Measurements from ENCODE around the gene NOC2L.

The NOC2L gene

DNA sequence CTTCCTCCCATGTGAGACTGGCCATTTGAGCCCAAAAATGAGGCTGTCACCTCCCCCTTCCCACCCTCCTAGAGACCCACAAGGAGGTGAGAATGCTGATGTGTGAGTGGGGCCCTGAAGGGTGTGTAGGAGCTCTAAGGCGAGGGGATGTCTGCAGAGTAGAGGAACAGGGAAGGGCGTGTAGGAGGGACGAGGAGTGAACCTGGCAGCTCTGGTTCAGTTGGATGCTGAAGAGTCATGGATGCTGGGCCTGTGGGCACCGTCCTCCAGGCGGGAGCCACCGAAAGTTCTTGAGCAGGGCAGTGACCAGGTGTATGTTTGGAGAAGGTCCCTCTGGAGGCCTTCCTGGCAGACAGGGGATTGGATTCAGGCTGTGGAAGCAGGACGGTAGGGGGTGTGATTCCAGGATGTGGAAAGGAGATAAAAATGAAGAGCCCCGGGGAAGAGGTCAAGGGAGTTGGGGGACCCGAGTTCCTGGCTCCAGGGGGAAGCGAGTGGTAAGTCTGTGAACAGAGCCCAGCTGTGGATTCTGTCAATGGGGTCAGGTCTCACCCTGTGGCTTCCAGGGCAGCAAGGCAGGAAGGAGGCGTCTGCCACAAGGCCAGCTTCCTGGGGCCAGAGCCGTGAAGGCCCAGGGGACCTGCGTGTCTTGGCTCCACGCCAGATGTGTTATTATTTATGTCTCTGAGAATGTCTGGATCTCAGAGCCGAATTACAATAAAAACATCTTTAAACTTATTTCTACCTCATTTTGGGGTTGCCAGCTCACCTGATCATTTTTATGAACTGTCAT is 27.5 kb downstream of the NOC2L start:
- TF ChIP-seq, protein P1, sequence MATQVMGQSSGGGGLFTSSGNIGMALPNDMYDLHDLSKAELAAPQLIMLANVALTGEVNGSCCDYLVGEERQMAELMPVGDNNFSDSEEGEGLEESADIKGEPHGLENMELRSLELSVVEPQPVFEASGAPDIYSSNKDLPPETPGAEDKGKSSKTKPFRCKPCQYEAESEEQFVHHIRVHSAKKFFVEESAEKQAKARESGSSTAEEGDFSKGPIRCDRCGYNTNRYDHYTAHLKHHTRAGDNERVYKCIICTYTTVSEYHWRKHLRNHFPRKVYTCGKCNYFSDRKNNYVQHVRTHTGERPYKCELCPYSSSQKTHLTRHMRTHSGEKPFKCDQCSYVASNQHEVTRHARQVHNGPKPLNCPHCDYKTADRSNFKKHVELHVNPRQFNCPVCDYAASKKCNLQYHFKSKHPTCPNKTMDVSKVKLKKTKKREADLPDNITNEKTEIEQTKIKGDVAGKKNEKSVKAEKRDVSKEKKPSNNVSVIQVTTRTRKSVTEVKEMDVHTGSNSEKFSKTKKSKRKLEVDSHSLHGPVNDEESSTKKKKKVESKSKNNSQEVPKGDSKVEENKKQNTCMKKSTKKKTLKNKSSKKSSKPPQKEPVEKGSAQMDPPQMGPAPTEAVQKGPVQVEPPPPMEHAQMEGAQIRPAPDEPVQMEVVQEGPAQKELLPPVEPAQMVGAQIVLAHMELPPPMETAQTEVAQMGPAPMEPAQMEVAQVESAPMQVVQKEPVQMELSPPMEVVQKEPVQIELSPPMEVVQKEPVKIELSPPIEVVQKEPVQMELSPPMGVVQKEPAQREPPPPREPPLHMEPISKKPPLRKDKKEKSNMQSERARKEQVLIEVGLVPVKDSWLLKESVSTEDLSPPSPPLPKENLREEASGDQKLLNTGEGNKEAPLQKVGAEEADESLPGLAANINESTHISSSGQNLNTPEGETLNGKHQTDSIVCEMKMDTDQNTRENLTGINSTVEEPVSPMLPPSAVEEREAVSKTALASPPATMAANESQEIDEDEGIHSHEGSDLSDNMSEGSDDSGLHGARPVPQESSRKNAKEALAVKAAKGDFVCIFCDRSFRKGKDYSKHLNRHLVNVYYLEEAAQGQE (IDR thresholded peaks at IDR 0.05; ENCODE audit: insufficient replicate concordance, low read depth), result no peak
- no peak for TF ChIP-seq GABPA (IDR thresholded peaks at IDR 0.05; ENCODE audit: low read depth)
- no peak for TF ChIP-seq CTCF (IDR thresholded peaks at IDR 0.05; ENCODE audit: insufficient read depth, low read length)
- no peaks in the 10 kb centered on the region for H3K27me3 ChIP-seq (ENCODE audit: insufficient read depth, poor library complexity, severe bottlenecking)
- H3K4me3 ChIP-seq (replicated peaks; ENCODE audit: insufficient read depth, low read length), result no peak overlapping the region
- H3K27ac ChIP-seq (replicated peaks), result no peak overlapping the region
- no peak for DNase-seq (ENCODE audit: low read depth in 1 of 2, low spot score in 1 of 2)

DNA sequence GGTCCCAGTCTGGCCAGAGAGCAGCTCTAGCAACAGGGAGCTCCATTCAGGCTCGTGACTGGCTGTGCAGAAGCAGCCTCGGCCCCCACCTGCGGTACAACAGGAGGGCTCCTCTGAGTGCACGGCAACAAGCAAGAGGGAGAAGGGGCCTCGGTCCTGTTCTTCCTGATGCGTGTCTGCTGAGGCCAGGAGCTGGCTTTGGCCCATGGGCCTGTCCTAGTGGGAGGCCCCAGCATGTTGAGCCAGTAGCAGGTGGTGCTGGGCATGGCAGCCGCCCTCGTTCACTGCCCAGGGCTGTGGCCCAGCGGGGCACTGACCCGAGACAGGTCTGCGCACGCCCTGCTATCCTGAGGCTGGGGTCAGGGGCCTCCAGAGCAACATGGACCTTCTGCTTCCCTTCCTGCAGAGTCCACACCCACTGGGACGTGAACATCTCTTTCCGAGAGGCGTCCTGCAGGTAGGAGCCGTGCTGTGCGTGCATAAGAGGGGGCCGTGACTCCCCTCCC is 28.4 kb downstream of the NOC2L start:
- no peak for DNase-seq (ENCODE audit: low read depth in 1 of 2, low spot score in 1 of 2)
- no peak for TF ChIP-seq GABPA (IDR thresholded peaks at IDR 0.05; ENCODE audit: low read depth)
- TF ChIP-seq, protein P1 (IDR thresholded peaks at IDR 0.05; ENCODE audit: insufficient replicate concordance, low read depth), result no peak
- TF ChIP-seq CTCF (IDR thresholded peaks at IDR 0.05; ENCODE audit: insufficient read depth, low read length), result no peak
- no peak for TF ChIP-seq SPI1 (IDR thresholded peaks at IDR 0.05; ENCODE audit: borderline replicate concordance, low read depth)
- no peak for TF ChIP-seq POLR2AphosphoS5 (IDR thresholded peaks at IDR 0.05; ENCODE audit: low read depth)
- Histone ChIP-seq H3K27me3 (ENCODE audit: insufficient read depth, poor library complexity, severe bottlenecking) (peaks cover 8% of the 10 kb centered on the region), H3K27ac (replicated peaks) (no peak overlapping the region), H3K4me3 (replicated peaks; ENCODE audit: insufficient read depth, low read length) (no peak overlapping the region)

DNA sequence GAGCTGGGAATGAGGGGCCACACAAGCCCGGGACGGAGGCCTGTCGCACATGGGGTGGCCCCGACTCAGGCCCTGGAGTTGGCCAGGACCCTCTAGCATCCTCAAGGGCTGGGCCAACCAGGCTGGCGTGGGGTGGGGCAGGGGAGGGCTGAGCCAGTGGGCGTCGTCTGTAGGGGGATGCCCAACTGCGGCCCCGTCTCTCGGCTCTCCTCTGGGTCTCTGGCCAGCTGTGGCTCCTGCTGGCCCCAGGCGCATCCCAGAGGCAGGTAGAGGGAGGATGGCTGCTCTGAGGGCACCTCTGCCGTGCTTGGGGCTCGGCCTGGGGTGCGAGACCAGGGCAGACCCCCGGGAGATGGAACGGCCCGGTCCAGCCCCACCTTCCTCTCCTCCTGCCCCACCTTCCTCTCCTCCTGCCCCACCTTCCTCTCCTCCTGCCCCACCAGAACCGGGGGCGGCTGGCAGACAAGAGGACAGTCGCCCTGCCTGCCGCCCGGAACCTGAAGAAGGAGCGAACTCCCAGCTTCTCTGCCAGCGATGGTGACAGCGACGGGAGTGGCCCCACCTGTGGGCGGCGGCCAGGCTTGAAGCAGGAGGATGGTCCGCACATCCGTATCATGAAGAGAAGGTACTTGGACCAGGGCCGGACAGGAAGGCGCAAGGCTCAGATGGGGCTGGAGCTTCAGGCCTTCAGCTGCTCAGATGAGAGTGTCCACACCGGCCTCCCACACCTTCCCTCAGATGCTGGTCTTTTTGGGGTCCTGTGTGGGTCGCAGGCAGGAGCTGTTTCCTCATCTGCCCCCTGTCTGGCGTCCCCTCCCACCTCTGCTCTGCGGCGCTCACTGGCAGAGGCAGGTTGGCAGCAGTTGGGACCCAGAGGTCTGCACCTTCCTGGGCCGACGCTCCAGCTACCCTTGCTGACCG is 29.1 kb downstream of the NOC2L start:
- Histone ChIP-seq H3K27ac (replicated peaks) (no peak overlapping the region), H3K27me3 (ENCODE audit: insufficient read depth, poor library complexity, severe bottlenecking) (peaks cover 12% of the 10 kb centered on the region), H3K4me3 (replicated peaks; ENCODE audit: insufficient read depth, low read length) (no peak overlapping the region)
- TF ChIP-seq SPI1 (IDR thresholded peaks at IDR 0.05; ENCODE audit: borderline replicate concordance, low read depth), result no peak
- TF ChIP-seq POLR2AphosphoS5 (IDR thresholded peaks at IDR 0.05; ENCODE audit: low read depth), result no peak
- TF ChIP-seq, protein P1 (IDR thresholded peaks at IDR 0.05; ENCODE audit: insufficient replicate concordance, low read depth), result no peak
- no peak for TF ChIP-seq CTCF (IDR thresholded peaks at IDR 0.05; ENCODE audit: insufficient read depth, low read length)
- TF ChIP-seq GABPA (IDR thresholded peaks at IDR 0.05; ENCODE audit: low read depth), result no peak
- DNase-seq (ENCODE audit: low read depth in 1 of 2, low spot score in 1 of 2), result no peak
